Ecto neural progenitor cell (in vitro differentiated cells): ENCODE data around the gene RPS26.

Experiments used
- DNase-seq: peaks from one replicate; pipeline ENCODE4 v3.0.0-alpha.2; 2018; ENCODE audit warnings: low spot score

Gene RPS26

DNA sequence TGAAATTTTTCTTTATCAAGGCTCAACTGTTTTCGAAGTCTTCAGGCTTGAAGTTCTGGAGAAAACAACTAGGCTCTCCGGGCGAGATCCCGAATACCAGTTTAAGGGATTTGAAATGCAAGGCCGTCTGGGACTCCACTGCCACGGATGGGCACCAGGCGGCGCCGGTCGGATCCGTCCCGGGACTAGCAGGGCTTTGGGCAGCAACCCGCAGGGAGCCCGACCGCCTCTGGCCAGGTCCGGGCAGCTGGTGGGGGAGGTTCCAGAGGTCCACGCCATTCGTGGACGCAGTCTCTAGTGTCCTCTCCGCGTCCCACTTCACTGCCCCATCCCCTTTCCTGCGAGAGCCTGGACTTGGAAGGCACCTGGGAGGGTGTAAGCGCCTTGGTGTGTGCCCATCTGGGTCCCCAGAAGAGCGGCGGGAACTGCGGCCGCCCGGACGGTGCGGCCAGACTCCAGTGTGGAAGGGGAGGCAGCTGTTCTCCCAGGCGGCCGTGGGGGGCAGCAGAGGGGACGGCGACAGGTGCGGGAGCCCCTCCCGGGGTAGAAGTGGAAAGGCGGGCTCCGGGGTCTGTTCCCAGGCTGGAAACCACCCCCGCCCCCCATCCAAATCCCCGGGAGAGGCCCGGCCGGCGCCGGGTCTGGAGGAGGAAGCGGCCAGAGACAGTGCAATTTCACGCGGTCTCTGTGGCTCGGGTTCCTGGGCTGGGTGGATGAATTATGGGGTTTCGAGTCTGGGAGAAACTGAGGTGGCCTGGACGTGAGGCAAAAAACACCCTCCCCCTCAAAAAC lies 37.4 kb downstream of the RPS26 start:
- peak; percentile 98 for DNase-seq

- peak; percentile 88 for DNase-seq
Measured at GRCh38 chr12:56079723-56080555, 38.2 kb downstream of the RPS26 start, which contains the start of gene ERBB3. Gene ERBB3 (plus strand): TSS chr12:56080165. CDS start chr12:56080301, 136 bp downstream.

DNA sequence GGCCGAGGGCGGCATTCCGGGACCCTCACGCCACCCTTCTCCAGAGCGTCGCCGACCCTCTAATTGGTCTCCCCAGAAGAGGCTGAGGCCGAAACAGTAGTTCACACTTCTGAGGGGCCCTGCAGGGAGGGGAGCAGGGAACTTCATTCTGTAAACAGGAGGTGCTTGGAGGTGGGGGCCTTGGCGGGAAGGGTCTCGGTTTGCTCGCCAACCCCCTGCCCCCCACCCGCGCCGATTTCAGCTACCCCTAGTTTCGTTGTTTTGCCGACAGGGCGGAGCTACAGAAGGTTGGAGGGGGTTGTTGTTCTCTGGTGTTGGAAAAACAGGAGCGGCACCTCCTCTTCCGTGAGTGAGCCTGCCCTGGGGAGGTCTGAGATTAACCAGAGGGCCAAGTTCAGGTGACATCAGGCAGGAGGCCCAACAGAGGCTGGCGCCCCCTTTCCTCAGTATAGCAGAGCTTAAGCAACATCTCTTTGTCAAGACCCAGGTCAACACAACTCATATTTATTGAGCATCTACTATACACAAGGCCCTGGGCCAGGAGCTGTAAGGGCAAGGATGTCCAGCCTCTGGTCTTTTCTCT lies 38.9 kb downstream of the RPS26 start:
- DNase-seq, result peak; percentile 56

GRCh38 chr12:56081393-56082347 lies 40.0 kb downstream of the RPS26 start:
- DNase-seq, result peak; percentile 61

GRCh38 chr12:56082382-56082781 lies 40.7 kb downstream of the RPS26 start:
- DNase-seq, result no peak

DNA sequence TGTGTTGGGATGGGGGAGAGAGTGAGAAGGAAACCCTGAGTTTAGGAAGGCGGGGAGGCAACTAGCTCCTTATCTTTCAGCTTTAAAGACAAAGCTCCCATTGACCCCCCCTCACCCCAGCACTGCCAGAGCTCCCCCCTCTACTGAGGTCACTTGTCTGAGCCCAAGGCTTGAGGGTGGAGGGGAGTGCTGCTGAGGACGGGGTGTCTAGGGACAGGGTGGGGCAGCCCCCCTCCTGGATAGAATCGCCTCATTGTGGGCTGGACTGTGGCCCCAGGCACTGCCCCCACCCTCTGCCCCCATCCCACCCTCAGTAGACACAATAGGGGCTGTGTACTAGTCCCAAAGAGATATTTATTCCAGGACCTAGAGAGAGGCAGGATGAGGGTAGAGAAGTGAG lies 41.2 kb downstream of the RPS26 start:
- DNase-seq, result no peak

DNA sequence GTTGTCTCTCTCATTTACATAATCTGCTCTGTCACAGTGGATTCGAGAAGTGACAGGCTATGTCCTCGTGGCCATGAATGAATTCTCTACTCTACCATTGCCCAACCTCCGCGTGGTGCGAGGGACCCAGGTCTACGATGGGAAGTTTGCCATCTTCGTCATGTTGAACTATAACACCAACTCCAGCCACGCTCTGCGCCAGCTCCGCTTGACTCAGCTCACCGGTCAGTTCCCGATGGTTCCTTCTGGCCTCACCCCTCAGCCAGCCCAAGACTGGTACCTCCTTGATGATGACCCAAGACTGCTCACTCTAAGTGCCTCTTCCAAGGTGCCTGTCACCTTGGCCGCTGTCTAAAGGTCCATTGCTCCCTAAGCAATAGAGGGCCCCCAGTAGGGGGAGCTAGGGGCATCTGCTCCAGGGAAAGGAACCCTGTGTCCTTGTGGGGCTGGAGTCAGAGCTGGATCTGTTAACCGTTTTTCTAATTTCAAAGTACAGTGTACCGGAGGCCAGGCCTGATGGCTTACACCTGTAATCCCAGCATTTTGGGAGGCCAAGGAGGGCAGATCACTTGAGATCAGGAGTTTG lies 43.3 kb downstream of the RPS26 start:
- DNase-seq, result no peak

GRCh38 chr12:56086096-56086495 lies 44.4 kb downstream of the RPS26 start:
- DNase-seq, result no peak

DNA sequence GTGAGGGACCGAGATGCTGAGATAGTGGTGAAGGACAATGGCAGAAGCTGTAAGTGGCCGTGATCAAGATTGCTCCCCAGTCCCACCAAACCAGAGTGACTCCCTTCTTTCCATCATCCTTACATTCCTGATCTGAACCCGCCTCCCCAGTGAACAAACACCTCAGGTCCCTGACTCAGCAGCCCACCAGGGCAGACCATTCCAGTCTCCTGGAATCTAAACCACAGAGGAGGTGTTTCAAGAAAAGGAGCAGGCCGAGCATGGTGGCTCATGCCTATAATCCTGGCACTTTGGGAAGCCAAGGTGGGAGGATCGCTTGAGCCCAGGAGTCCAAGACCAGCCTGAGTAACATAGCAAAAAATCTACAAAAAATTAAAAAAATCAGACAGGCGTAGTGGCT lies 44.9 kb downstream of the RPS26 start:
- no peak for DNase-seq

DNA sequence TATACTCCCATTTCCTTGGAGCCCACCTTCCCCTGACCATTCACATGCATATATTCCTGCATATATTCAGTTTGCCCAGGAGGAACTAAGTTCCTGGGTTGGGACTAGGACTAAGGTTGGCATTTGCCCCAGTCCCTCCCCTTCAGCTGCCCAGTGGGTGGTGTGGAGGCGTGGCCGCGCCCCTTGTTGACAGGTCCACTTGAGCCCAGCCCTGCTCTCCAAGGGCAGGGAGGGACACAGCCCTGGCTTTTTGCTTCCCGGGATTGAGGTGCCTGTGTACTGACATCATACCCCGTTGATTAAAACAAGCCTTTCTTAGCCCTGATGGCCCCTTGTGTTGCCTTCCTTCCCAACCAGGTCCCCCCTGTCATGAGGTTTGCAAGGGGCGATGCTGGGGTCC lies 45.5 kb downstream of the RPS26 start:
- no peak for DNase-seq
